Hematopoietic multipotent progenitor cell treated with erythropoietin and hydrocortisone succinate and interleukin-3 and kit ligand, for 4 days (in vitro differentiated cells): ENCODE data around the gene LUC7L2.
"Not testable (repeated sequence)": the region's sequence is repeated elsewhere in the genome, so short reads cannot be mapped to it uniquely, and the experiment has no call there.

ENCODE experiments used
- DNase-seq: peaks from one replicate; pipeline ENCODE4 v3.0.0-alpha.2; 2015

LUC7L2 gene

GRCh38 chr7:139357729-139358506, 1.8 kb upstream of the LUC7L2 start:
- not testable (repeated sequence) for DNase-seq

- DNase-seq, result peak; percentile 59
Measured at GRCh38 chr7:139358541-139359365, 941 bp upstream of the LUC7L2 start.

GRCh38 chr7:139360210-139360947, 685 bp downstream of the LUC7L2 start:
- peak; percentile 98 for DNase-seq

- DNase-seq, result no peak
Measured at GRCh38 chr7:139360948-139361307, 1.2 kb downstream of the LUC7L2 start.

- no peak for DNase-seq
Measured at GRCh38 chr7:139361523-139361922, 1.8 kb downstream of the LUC7L2 start.

GRCh38 chr7:139362302-139362701, 2.6 kb downstream of the LUC7L2 start:
- DNase-seq, result no peak

GRCh38 chr7:139362981-139363380, 3.3 kb downstream of the LUC7L2 start:
- DNase-seq, result no peak

- no peak for DNase-seq
Measured at GRCh38 chr7:139365336-139365735, 5.6 kb downstream of the LUC7L2 start.

GRCh38 chr7:139366400-139366799, 6.7 kb downstream of the LUC7L2 start:
- no peak for DNase-seq

GRCh38 chr7:139367438-139368155, 7.9 kb downstream of the LUC7L2 start:
- DNase-seq, result no peak

- no peak for DNase-seq
Measured at GRCh38 chr7:139370301-139370942, 10.7 kb downstream of the LUC7L2 start.

GRCh38 chr7:139370943-139371313, 11.2 kb downstream of the LUC7L2 start:
- no peak for DNase-seq

- DNase-seq, result no peak
Measured at GRCh38 chr7:139374246-139374645, 14.6 kb downstream of the LUC7L2 start.

GRCh38 chr7:139382439-139382838, 22.7 kb downstream of the LUC7L2 start:
- DNase-seq, result no peak

GRCh38 chr7:139384611-139385010, 24.9 kb downstream of the LUC7L2 start:
- DNase-seq, result no peak

- DNase-seq, result no peak
Measured at GRCh38 chr7:139387594-139387993, 27.9 kb downstream of the LUC7L2 start.

GRCh38 chr7:139389091-139389490, 29.4 kb downstream of the LUC7L2 start:
- DNase-seq, result no peak

- DNase-seq, result no peak
Measured at GRCh38 chr7:139389774-139390173, 30.1 kb downstream of the LUC7L2 start.

GRCh38 chr7:139393621-139394211, 34.0 kb downstream of the LUC7L2 start:
- no peak for DNase-seq

- DNase-seq, result peak; percentile 27
Measured at GRCh38 chr7:139394540-139394939, 34.8 kb downstream of the LUC7L2 start.

GRCh38 chr7:139396323-139396951, 36.7 kb downstream of the LUC7L2 start:
- no peak for DNase-seq
